ENCODE results near the gene PLEKHA7.
"Not testable (repeated sequence)": the region's sequence is repeated elsewhere in the genome, so short reads cannot be mapped to it uniquely, and the experiment has no call there.

The PLEKHA7 gene

GRCh38 chr11:17005646-17006045, 8.6 kb downstream of the PLEKHA7 start:
- DNase-seq = no peak
- ATAC-seq = no peak

DNA sequence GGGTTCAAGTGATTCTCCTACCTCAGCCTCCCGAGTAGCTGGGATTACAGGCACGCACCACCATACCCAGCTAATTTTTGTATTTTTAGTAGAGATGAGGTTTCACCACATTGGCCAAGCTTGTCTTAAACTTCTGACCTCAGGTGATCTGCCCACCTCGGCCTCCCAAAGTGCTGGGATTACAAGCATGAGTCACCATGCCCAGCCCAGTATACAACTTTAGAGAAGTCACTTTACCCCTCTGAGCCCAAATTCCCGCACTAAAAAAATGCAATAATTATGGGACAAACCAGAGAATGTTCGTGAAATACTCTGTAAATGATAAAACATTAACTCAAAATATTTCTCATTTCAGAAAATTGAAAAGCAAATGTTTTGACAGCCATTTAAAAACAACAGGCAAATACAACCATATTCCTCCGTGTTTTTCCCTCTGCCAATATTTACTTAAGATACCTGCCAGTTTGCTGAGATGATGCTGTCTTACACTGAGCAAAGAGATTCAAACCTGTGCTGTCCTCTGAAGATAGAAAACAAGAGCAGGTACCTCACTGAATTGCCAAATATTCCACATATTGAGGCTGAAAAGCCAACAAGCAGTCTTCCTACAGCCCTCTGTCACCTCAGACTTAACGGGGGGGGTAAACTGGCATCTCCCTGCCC, 9.6 kb downstream of the PLEKHA7 start:
- no peak for DNase-seq
- no peak for ATAC-seq

- ATAC-seq (no peak), DNase-seq (no peak)
Observed at GRCh38 chr11:17003426-17003825, 10.8 kb downstream of the PLEKHA7 start.

GRCh38 chr11:17002543-17002942, 11.7 kb downstream of the PLEKHA7 start:
- ATAC-seq (no peak), DNase-seq (no peak)

- ATAC-seq (no peak), DNase-seq (no peak)
Observed at GRCh38 chr11:17001806-17002205, 12.4 kb downstream of the PLEKHA7 start.

DNA sequence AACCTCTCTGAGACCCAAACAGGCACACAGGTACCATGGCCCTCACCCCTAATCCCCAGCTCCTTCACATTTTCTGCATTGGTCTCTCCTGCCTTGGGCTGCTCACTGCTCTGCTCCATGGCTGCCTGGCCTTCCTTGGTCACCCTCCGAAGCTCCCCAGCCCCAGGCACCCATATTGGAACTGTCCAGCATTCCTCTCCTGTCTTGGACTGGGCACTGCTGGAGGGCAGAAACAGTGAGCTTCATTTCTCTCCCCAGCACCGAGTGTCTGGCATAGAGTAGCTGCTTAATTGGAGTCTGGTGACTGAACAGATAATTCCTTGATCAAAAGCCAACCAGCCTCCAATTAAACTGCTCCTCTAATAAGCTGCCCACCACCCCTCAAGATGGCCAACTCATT, 13.2 kb downstream of the PLEKHA7 start:
- ATAC-seq (no peak), DNase-seq (no peak)

DNA sequence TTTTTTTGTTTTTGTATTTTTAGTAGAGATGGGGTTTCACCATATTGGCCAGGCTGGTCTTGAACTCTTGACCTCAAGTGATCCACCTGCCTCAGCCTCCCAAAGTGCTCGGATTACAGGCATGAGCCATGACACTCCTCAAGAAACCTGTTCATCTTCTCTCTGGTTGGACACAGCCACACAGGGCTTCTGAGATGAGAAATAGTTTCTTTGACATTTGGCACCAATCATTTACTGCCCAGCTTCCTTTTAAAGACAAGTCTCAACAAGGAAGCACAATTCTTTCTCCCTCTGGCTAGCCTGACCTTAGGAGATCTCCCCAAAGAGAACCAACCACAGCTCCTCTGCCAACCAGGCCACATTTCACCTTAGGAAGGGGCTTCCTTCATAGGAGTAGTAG, 14.0 kb downstream of the PLEKHA7 start:
- DNase-seq, ATAC-seq: not testable (repeated sequence)

DNA sequence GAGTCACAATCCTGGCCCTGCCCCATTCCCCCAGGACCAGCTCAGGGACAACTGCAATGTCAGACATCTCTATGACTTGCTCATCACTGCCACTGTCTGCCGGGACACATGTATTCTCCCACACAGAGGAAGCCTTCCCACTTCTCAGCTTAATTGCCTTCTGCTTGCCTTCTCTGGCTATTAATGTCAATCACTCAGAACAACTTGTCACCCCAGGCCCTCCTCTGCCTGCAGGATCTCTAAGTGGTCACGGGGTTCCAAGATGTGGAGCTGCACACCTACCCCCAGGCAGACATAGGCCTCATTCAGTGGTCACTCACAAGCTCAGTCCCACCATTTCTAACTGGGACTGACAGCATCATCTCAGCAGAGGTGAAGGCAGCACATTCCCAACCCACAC, 15.1 kb downstream of the PLEKHA7 start:
- ATAC-seq (no peak), DNase-seq (no peak)

DNA sequence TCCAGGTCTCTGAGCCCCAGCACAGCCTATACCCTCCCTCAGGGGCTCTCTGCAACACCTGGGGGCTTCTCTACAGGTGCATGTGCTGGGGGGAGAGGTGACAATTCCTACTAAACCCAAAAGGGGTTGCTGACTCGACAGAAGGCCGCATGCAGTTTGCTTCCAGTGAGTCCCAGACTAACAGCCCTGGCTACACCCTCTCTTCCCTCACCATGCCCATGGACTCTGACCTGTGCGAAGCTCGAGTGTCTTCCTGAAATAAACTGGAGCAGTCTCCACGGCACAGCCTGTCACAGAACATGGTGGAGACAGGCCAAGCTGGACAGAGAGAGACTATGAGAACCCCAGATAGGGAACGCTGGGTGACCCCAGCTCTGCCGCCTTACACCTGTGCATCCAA, 16.6 kb downstream of the PLEKHA7 start:
- ATAC-seq (no peak), DNase-seq (no peak)

DNA sequence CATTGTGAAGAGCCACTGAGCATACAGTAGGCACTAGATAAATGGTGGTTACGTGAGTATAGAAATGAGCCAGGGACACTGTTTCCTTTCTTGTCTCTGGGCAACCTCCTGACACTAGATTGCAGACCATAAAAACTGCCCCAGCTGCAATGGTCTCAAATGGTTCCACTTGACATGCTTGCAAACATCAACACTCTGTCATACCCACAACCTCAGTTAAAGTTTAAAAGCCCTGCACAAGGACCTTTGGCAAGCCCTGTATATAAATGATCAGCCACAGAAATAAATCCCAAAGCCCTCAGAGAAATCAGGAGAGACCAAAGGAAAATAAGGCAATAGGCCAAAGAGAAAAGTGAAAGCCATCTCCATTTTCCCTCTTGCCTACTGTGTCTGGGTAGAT, 20.7 kb downstream of the PLEKHA7 start:
- no peak for ATAC-seq
- no peak for DNase-seq

- DNase-seq (no peak), ATAC-seq (no peak)
Observed at GRCh38 chr11:16992846-16993245, 21.4 kb downstream of the PLEKHA7 start.

- DNase-seq (no peak), ATAC-seq (no peak)
Observed at GRCh38 chr11:16989554-16989953, 24.7 kb downstream of the PLEKHA7 start.

- DNase-seq (no peak), ATAC-seq (no peak)
Observed at GRCh38 chr11:16987205-16987568, 27.0 kb downstream of the PLEKHA7 start.

- ATAC-seq (peak; percentile 92), DNase-seq (peak; percentile 63)
Observed at GRCh38 chr11:16986434-16987204, 27.6 kb downstream of the PLEKHA7 start.

GRCh38 chr11:16985297-16985696, 28.9 kb downstream of the PLEKHA7 start:
- ATAC-seq (no peak), DNase-seq (no peak)

- DNase-seq (no peak), ATAC-seq (no peak)
Observed at GRCh38 chr11:16984229-16984628, 30.0 kb downstream of the PLEKHA7 start.

GRCh38 chr11:16982809-16983208, 31.4 kb downstream of the PLEKHA7 start:
- no peak for DNase-seq
- ATAC-seq = no peak

GRCh38 chr11:16982256-16982671, 31.9 kb downstream of the PLEKHA7 start:
- ATAC-seq (no peak), DNase-seq (no peak)

- ATAC-seq (no peak), DNase-seq (no peak)
Observed at GRCh38 chr11:16981651-16982194, 32.5 kb downstream of the PLEKHA7 start.

- DNase-seq (no peak), ATAC-seq (no peak)
Observed at GRCh38 chr11:16979703-16980622, 34.3 kb downstream of the PLEKHA7 start.

DNA sequence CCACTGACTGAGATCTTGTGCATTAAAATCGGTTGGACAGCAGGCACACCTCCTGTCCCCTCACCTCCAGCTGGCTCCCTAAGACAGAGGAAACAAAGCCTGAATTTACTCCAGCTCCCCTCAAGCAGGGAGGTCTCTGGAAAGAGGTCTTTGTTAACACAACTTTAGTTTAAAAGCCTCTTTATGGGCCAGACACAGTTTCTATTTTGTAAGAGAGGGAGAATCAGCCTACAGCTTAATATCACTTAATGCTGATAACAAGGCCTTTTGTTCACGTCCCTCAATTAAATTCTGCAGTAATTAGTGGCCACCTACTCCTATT, 36.3 kb downstream of the PLEKHA7 start:
- DNase-seq = no peak

DNA sequence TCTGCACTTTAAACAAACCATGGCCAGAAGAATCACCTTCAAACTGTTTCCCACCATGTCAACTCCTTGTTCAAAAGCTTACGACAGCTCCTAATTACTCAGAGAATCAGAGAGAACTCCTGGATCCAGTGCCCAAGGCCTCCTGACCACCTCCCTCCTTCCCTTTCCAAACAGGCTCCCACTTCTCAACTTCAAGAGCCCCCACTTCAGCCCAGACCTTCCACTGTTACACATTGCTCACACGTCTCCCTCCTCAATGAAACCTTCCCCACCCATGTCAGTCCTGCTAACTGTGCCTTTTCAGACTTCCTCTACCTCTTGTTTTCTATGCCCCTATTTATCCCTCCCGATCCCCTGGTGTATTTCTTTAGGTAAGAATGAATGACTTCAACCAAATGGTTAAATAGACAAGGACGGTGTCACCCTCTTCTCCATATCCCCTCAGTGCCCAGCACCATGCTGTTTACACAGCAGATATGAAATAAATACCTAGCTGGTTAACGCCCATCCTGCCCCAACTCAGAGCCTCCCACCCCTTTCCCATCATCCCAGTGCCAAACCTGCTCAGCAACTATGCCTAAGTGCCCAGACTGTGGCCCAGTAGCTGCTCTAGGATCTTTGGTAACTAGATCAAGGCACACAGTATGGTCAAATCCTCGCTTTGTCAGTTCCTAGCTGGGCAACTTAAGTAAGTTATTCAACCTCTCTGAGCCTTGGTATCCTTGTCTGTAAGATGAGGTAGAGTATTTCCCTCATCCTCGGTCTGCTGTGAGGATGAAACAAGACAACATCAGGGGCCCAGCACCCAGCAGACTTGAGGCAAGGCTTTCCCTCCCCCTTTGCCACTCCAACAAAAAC, 36.8 kb downstream of the PLEKHA7 start:
- DNase-seq (no peak), ATAC-seq (no peak)

More for the DNA sequence above, 36.3 kb downstream of the PLEKHA7 start:
- ATAC-seq = no peak
